ENCODE measurements around the gene RPS29.

The RPS29 gene

DNA sequence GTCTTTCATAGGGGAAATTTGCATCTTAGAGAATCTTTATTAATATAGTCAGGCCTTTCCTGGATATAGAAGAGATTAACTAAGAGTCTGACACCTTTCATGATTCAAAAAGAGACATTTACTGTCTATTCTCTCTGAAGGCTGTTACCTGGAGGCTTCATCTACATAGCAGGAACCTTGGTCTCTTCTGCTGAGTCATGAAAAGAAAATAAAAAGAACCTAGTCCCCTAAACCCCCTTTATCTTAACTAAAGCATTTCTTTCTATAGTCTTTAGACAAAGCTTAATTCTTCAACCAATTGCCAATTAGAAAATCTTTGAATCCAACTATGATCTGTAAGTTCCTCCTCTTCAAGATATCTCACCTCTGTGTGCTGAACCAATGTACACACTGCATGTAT, 33.1 kb downstream of the RPS29 start:
- TF ChIP-seq, protein P1, sequence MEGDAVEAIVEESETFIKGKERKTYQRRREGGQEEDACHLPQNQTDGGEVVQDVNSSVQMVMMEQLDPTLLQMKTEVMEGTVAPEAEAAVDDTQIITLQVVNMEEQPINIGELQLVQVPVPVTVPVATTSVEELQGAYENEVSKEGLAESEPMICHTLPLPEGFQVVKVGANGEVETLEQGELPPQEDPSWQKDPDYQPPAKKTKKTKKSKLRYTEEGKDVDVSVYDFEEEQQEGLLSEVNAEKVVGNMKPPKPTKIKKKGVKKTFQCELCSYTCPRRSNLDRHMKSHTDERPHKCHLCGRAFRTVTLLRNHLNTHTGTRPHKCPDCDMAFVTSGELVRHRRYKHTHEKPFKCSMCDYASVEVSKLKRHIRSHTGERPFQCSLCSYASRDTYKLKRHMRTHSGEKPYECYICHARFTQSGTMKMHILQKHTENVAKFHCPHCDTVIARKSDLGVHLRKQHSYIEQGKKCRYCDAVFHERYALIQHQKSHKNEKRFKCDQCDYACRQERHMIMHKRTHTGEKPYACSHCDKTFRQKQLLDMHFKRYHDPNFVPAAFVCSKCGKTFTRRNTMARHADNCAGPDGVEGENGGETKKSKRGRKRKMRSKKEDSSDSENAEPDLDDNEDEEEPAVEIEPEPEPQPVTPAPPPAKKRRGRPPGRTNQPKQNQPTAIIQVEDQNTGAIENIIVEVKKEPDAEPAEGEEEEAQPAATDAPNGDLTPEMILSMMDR (IDR thresholded peaks at IDR 0.05; ENCODE audit: low read depth, low read length) = no peak
- H3K9me3 ChIP-seq = no peaks in the 10 kb centered on the region
- H3K4me1 ChIP-seq = peaks cover 5% of the 10 kb centered on the region
- no peak for DNase-seq
- H3K36me3 ChIP-seq = no peaks in the 10 kb centered on the region
- H3K4me3 ChIP-seq (ENCODE audit: low read depth, low read length) = no peak overlapping the region
- H3K27me3 ChIP-seq = no peaks in the 10 kb centered on the region

GRCh38 chr14:49551569-49551968, 34.6 kb downstream of the RPS29 start:
- Histone ChIP-seq H3K4me1 (peaks cover 5% of the 10 kb centered on the region), H3K27me3 (no peaks in the 10 kb centered on the region), H3K9me3 (no peaks in the 10 kb centered on the region), H3K36me3 (no peaks in the 10 kb centered on the region), H3K4me3 (ENCODE audit: low read depth, low read length) (no peak overlapping the region)
- DNase-seq = no peak
- TF ChIP-seq, protein P1 (IDR thresholded peaks at IDR 0.05; ENCODE audit: low read depth, low read length) = no peak

GRCh38 chr14:49550286-49551184, 35.6 kb downstream of the RPS29 start:
- no peak overlapping the region for H3K4me3 ChIP-seq (ENCODE audit: low read depth, low read length)
- no peaks in the 10 kb centered on the region for H3K9me3 ChIP-seq
- DNase-seq = no peak
- TF ChIP-seq, protein P1 (IDR thresholded peaks at IDR 0.05; ENCODE audit: low read depth, low read length) = peak; percentile 24
- H3K4me1 ChIP-seq = peaks cover 5% of the 10 kb centered on the region
- no peaks in the 10 kb centered on the region for H3K36me3 ChIP-seq
- no peaks in the 10 kb centered on the region for H3K27me3 ChIP-seq

DNA sequence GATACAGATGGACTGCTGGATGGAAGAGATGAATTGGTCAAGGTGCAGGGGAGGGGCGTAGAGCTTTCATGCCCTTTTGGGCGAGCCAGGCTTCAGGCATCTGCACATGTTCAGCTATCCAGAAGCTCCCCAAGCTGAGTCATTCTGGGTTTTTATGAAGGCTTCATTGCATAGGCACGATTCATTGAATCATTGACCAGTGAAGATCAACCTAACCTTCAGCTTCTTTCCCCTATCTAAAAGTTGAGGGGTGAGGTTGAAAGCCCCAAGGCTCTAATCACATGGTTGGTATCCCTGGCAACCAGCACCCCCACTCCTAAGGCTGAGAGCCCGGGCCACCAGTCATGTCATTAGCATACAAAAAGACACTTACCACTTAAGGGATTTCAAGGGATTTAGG, 36.3 kb downstream of the RPS29 start:
- TF ChIP-seq, protein P1 (IDR thresholded peaks at IDR 0.05; ENCODE audit: low read depth, low read length) = no peak
- Histone ChIP-seq H3K27me3 (no peaks in the 10 kb centered on the region), H3K36me3 (no peaks in the 10 kb centered on the region), H3K4me1 (peaks cover 5% of the 10 kb centered on the region), H3K9me3 (no peaks in the 10 kb centered on the region), H3K4me3 (ENCODE audit: low read depth, low read length) (no peak overlapping the region)
- no peak for DNase-seq

DNA sequence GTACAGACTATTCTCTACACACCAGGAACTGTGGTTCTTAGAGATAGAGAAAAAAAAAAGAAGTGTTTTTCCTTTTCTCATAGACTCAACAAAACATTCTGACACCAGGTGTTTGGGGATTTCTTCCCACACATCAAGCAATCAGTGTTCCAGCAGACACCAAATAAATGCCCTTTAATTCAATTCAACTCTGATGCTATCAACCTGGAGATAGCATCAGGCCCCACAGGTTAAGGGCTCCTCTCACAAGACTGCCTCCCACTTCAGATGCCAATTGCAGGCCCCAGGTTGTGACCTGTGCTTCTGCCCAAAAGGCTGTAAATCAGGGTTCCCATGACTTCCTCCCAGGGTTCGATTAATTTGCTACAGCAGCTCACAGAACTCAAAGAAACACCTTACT, 36.7 kb downstream of the RPS29 start:
- TF ChIP-seq, protein P1 (IDR thresholded peaks at IDR 0.05; ENCODE audit: low read depth, low read length) = no peak
- Histone ChIP-seq H3K4me1 (peaks cover 5% of the 10 kb centered on the region), H3K27me3 (no peaks in the 10 kb centered on the region), H3K9me3 (no peaks in the 10 kb centered on the region), H3K36me3 (no peaks in the 10 kb centered on the region), H3K4me3 (ENCODE audit: low read depth, low read length) (no peak overlapping the region)
- no peak for DNase-seq

DNA sequence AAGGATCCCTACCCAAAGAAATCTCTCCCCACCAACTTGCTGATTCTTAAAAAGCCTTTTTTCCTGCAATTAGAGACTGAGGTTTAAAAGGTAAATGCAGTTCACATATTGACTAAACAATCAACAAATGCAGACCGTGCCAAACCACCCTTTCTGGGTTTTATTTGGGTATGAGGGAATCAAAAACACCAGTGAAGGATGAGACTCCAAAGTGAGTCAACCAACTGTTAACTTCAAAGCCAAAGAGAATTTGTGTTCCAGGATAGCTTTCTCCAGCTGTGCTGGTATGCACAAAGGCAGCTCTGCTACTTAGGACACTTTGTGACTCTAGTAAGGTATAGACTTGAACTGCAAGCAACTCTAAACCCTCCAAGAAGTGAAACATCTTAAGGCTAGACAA, 39.4 kb downstream of the RPS29 start:
- DNase-seq = no peak
- no peaks in the 10 kb centered on the region for H3K27me3 ChIP-seq
- TF ChIP-seq, protein P1 (IDR thresholded peaks at IDR 0.05; ENCODE audit: low read depth, low read length) = no peak

More for the DNA sequence above, 39.4 kb downstream of the RPS29 start:
- Histone ChIP-seq H3K4me1 (peaks cover 5% of the 10 kb centered on the region), H3K36me3 (no peaks in the 10 kb centered on the region), H3K9me3 (no peaks in the 10 kb centered on the region), H3K4me3 (ENCODE audit: low read depth, low read length) (no peak overlapping the region)

Data from BE2C (cell line).